Stimulated activated CD8-positive, alpha-beta memory T cell treated with anti-CD3 and anti-CD28 coated beads, Interleukin-15, amount 100 ng/mL, for 48 hours (primary cell): Measurements from ENCODE around the gene ABCG1.

ENCODE experiments used
- DNase-seq, 2 donors: peaks; one replicate each; pipeline ENCODE4 v3.0.0-alpha.2; 2020; ENCODE audit warnings: low read depth in 2 of 2

Gene ABCG1

GRCh38 chr21:42266971-42267556, 48.1 kb downstream of the ABCG1 start:
- no peak for DNase-seq

GRCh38 chr21:42269386-42269785, 50.4 kb downstream of the ABCG1 start:
- no peak for DNase-seq

- DNase-seq, result no peak
These were observed 52.1 kb downstream of the ABCG1 start for GRCh38 chr21:42271065-42271464.

GRCh38 chr21:42272109-42272962, 53.4 kb downstream of the ABCG1 start:
- no peak for DNase-seq

DNA sequence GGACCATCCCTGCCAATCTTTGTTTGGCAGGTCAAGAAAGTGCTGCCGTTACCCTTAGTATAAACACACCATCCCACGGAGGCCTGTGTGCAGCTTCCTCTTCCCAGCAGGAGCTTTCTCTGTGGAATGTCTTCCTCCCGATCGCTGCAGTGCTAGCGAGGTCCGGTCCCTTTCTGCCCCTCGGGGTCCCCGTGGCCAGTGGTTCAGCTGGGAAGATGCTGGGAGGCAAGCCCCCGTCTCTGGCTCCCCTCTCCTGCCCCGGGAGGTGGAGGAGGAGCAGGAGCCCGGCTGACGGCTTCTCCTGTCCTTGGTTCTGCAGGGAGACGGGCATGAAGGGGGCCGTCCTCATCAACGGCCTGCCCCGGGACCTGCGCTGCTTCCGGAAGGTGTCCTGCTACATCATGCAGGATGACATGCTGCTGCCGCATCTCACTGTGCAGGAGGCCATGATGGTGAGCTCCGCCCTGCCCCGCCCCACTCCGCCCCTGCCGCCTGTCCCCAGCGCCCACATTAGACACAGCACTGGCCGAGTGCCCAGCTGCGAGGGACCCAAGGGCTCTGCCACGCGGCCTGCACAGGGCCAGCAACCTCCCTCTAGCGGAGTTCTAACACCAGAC, 54.2 kb downstream of the ABCG1 start:
- no peak for DNase-seq

DNA sequence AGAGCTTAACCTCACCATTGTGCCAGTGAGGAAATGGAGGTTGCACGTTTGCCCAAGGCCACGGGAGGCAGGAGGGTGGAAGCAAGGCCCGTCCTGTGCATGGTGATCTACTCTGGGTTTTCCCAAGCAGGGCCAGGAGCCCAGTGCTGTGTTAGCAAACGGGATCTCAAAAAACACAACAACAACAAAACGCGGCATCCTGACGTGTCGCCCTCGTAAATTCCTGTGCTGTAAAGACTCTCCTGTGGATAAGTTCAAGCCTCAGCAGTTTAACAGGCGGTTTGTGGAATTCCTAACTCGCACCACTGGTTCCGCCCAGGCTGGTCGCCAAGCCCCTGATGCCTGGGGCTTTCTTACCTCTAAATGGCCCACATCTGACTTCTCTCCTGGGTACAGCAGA, 57.1 kb downstream of the ABCG1 start:
- DNase-seq, result no peak

DNA sequence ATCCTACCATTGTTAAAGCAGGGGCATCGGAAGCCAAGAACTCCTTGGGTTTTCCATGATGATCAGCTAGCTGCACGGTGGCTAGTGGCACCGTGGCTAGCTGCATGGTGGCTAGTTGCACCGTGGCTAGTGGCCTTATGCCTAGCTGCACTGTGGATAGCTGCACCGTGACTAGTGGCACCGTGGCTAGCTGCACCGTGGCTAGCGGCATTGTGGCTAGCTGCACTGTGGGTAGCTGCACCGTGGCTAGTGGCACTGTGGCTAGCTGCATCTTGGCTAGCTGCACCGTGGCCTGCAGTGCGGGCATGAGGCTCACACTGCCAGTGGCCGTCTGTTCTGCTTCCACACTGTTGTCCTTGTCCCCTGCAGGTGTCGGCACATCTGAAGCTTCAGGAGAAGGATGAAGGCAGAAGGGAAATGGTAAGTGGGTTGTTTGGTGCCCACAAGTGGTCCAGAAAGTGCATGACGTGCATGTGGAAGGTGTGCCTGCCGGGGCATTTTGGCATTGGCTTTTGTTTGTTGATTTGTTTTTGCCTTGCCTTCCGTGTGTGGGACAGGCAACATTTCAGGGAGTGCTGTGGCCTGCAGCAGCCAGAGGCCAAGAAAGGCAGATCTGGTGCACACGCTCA, 57.7 kb downstream of the ABCG1 start:
- DNase-seq, result no peak

GRCh38 chr21:42277593-42277992, 58.7 kb downstream of the ABCG1 start:
- DNase-seq, result no peak

DNA sequence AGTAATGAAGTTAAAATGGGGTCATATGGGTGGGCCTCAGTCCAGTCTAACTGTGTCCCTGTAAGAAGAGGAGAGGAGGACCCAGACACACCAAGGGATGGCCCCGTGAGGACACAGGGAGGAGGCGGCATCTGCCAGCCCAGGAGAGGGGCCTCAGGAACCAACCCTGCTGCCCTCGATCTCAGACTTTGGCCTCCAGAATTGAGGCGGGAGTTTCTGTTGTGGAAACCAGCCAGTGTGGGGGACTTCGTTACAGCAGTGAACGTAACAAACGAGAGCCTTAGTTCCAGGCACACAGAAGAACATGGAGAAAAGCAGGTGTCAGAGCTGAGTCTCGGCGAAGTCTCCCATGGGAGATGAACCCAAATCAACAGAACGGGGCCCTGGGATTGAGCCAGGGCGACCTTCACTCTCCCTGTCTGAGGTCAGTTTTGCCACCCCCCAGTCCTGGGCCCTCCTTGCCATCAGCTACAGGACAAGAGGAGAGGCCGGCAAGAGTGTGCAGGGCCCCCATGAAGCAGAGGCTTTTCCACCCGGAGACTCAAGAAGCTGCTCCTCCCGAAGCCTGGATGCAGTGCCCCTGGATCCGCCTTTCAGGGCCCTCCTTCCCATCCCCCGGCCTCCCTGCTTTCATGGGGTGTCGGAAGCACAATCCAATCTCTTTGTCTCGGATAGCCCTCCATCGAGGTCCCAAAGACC, 59.7 kb downstream of the ABCG1 start:
- DNase-seq, result no peak

- DNase-seq, result no peak
These were observed 60.5 kb downstream of the ABCG1 start for GRCh38 chr21:42279341-42279871.

GRCh38 chr21:42279888-42280287, 60.9 kb downstream of the ABCG1 start:
- no peak for DNase-seq

- no peak for DNase-seq
These were observed 61.6 kb downstream of the ABCG1 start for GRCh38 chr21:42280356-42281180.

- DNase-seq, result no peak
These were observed 62.3 kb downstream of the ABCG1 start for GRCh38 chr21:42281181-42281680.

DNA sequence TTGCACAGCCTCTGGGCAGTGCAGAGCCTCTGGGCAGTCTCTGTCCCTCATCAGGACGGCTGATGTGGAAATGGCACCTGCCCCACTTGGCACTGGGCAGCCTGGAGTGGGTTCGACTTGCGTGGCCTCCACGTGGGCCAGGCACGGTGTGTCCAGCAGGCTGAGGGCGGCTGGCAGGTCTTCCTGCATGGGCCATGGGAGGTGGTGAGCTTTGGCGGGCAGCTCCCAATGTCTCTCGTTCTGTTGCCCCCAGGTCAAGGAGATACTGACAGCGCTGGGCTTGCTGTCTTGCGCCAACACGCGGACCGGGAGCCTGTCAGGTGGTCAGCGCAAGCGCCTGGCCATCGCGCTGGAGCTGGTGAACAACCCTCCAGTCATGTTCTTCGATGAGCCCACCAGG, 63.1 kb downstream of the ABCG1 start:
- no peak for DNase-seq

DNA sequence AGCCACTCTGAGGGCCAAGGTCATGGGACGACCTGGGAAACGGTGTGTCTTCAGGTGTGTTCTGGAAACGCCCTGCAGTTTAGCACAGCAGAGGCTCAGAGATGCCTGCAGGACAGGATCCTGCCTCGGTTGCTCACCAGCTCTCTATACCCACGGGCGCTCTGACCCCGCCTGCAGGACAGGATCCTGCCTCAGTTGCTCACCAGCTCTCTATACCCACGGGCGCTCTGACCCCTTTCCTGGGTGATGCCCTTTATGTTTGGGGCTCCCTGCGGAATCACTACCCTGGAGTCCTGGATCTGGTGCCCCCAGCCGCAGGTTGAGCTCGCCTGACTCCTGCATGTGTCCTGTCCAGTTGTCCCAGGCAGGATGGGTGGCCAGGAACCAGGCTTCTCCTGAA, 63.8 kb downstream of the ABCG1 start:
- no peak for DNase-seq

- no peak for DNase-seq
These were observed 66.8 kb downstream of the ABCG1 start for GRCh38 chr21:42285569-42286245.

DNA sequence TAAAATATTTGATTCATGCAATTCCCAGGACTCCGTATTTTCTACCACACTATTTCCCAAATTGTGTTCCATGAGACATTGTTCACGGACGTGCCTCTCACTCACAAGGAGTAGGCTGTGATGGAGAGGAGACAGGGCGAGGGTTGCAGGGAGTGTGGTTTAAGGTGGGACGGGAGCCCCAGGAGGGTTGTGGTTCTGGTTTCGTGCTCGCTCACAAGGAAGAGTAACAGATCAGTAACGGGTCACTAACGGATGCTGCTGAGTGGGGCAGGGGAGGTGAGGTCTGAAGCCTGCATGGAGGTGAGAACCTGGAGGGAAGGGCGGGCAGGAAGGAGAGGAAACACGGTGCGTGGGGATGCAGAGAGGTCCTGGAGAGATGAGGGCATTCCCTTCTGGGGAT, 67.5 kb downstream of the ABCG1 start:
- no peak for DNase-seq

DNA sequence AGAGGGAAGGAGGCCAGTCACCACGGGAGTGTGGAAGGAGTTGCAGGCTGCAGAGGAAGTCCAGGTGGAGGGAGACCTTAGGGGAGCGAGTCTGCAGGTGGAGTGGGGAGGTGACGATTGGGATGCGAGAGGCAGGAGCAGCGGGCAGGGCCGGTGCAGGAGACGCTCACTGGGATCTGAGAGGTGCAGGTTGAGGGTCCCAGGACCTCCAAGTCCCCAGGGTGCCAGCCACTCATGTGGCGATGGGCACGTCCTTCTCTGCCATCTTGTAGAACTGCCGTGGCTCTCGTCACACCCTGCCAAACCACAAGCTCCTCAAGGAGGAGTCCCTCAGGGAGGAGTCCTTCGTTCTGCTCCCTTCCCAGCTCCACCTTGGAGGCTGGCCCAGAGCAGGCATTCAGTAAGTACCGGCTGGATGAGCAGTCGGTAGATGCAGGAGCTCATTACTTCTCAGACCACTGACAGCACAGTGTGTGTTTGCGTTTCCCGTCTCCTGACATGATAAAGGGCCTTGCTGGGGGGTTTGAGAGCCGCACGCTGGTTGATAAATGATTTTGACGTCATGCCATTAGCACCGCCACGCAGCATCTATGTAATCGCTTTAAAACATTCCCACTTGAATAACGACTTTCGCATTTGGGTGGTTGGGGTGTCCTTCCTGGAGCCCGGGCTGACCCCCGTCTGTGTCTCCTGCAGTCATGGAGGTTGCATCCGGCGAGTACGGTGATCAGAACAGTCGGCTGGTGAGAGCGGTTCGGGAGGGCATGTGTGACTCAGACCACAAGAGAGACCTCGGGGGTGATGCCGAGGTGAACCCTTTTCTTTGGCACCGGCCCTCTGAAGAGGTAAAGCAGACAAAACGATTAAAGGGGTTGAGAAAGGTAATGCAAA, 68.5 kb downstream of the ABCG1 start:
- DNase-seq, result no peak

DNA sequence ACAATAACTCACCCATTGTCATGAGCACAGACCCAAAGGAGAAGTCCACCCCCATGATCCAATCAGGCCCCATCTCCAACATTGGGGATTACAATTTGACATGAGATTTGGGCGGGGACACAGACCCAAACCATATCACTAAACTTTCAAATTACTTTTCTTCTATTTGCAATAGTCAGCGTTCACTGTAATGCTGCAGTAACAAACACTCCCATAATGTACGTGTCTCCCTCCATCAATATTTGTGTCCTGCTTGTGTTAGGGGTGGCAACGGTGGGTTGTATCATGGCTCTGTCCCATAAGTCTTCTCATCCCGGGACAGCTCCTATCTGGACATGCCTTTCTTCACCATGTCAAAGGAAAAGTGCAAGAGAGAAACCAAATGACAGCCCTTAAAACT, 70.0 kb downstream of the ABCG1 start:
- no peak for DNase-seq
